HepG2 (cell line): ENCODE results near the gene VASN. TPM values are rescaled to one million over a fixed set of nuclear protein-coding genes. Genes with fewer than 3 reads are reported as not detected.

Source experiments
- CEBPG ChIP-seq: IDR thresholded peaks from 2 replicates; pipeline ENCODE4 v1.6.1; 2016
- DNMT1 ChIP-seq: sonication (generic); formaldehyde crosslinking; IDR thresholded peaks from 2 replicates; pipeline ENCODE4 v1.5.1; 2020; ENCODE audit warnings: mild to moderate bottlenecking, missing genetic modification reagents
- GATAD2A ChIP-seq: IDR thresholded peaks from 2 replicates; pipeline ENCODE4 v1.6.1; 2016
- HCFC1 ChIP-seq: fragments of 150-350 bp; IDR thresholded peaks from 2 replicates; pipeline ENCODE4 v1.6.1; 2014; ENCODE audit warnings: low read depth, low read length
- HINFP ChIP-seq: sonication (generic); formaldehyde crosslinking; IDR thresholded peaks from 2 replicates; pipeline ENCODE4 v1.4.0; 2020; ENCODE audit warnings: low read depth, mild to moderate bottlenecking, missing genetic modification reagents
- HNF4G ChIP-seq, 2 experiments: sonication (generic) in 1 of 2; formaldehyde crosslinking in 1 of 2; IDR thresholded peaks; 2 replicates each; pipeline versions ENCODE4 v1.4.0 to v1.6.1; 2011 to 2020; ENCODE audit warnings: borderline replicate concordance in 2 of 2, low read depth in 2 of 2, mild to moderate bottlenecking in 2 of 2, low read length in 1 of 2, missing genetic modification reagents in 1 of 2, moderate library complexity in 1 of 2
- JUN ChIP-seq: sonication (generic); formaldehyde crosslinking; IDR thresholded peaks from 2 replicates; pipeline ENCODE4 v1.4.0; 2020; ENCODE audit warnings: mild to moderate bottlenecking, missing genetic modification reagents
- KDM5B ChIP-seq: sonication (generic); formaldehyde crosslinking; IDR thresholded peaks from 2 replicates; pipeline ENCODE4 v1.4.0; 2020; ENCODE audit warnings: missing genetic modification reagents, mild to moderate bottlenecking, borderline replicate concordance
- MYC ChIP-seq: sonication (generic); formaldehyde crosslinking; IDR thresholded peaks from 2 replicates; pipeline ENCODE4 v1.9.0; 2021; ENCODE audit warnings: missing genetic modification reagents, borderline replicate concordance
- POLR2G ChIP-seq: fragments of 200-400 bp; formaldehyde crosslinking; IDR thresholded peaks from 2 replicates; pipeline ENCODE4 v1.6.1; 2018; ENCODE audit warnings: mild to moderate bottlenecking, low read depth, low read length, moderate library complexity
- RARG ChIP-seq: sonication (generic); formaldehyde crosslinking; IDR thresholded peaks from 2 replicates; pipeline ENCODE4 v1.4.0; 2020; ENCODE audit warnings: low read depth, mild to moderate bottlenecking, missing genetic modification reagents
- RFX3 ChIP-seq: IDR thresholded peaks from 2 replicates; pipeline ENCODE4 v1.6.1; 2016; ENCODE audit warnings: missing biosample characterization, missing genetic modification reagents
- SALL1 ChIP-seq: sonication (generic); formaldehyde crosslinking; IDR thresholded peaks from 2 replicates; pipeline ENCODE4 v1.8.0; 2022; ENCODE audit warnings: mild to moderate bottlenecking, missing genetic modification reagents
- ZBTB37 ChIP-seq: sonication (generic); formaldehyde crosslinking; IDR thresholded peaks from 2 replicates; pipeline ENCODE4 v1.4.0; 2020; ENCODE audit warnings: mild to moderate bottlenecking, missing genetic modification reagents
- ZBTB39 ChIP-seq: sonication (generic); formaldehyde crosslinking; IDR thresholded peaks from 2 replicates; pipeline ENCODE4 v1.5.0; 2020; ENCODE audit warnings: missing genetic modification reagents
- ZFP90 ChIP-seq: sonication (generic); formaldehyde crosslinking; IDR thresholded peaks from 2 replicates; pipeline ENCODE4 v1.8.0; 2022; ENCODE audit warnings: missing genetic modification reagents, mild to moderate bottlenecking, inconsistent platforms, borderline replicate concordance
- ZFY ChIP-seq: sonication (generic); formaldehyde crosslinking; IDR thresholded peaks from 2 replicates; pipeline ENCODE4 v1.4.0; 2020; ENCODE audit warnings: missing genetic modification reagents
- ZNF34 ChIP-seq: sonication (generic); formaldehyde crosslinking; IDR thresholded peaks from 2 replicates; pipeline ENCODE4 v1.4.0; 2020; ENCODE audit warnings: mild to moderate bottlenecking, missing genetic modification reagents, borderline replicate concordance
- ZNF430 ChIP-seq: sonication (generic); formaldehyde crosslinking; IDR thresholded peaks from 2 replicates; pipeline ENCODE4 v1.9.0; 2021; ENCODE audit warnings: mild to moderate bottlenecking, missing genetic modification reagents
- ZNF574 ChIP-seq: sonication (generic); formaldehyde crosslinking; IDR thresholded peaks from 2 replicates; pipeline ENCODE4 v1.4.0; 2020; ENCODE audit warnings: missing genetic modification reagents
- ZNF607 ChIP-seq: sonication (generic); formaldehyde crosslinking; IDR thresholded peaks from 2 replicates; pipeline ENCODE4 v1.5.1; 2020; ENCODE audit warnings: missing genetic modification reagents, mild to moderate bottlenecking, borderline replicate concordance
- ZNF780A ChIP-seq: sonication (generic); formaldehyde crosslinking; IDR thresholded peaks from 2 replicates; pipeline ENCODE4 v1.8.0; 2022; ENCODE audit warnings: mild to moderate bottlenecking, missing genetic modification reagents, moderate library complexity
- polyA plus RNA-seq, 8 experiments: library from polyadenylated mRNA; depleted of rRNA in 3 of 8; stranded (reverse) in 7 of 8; unstranded in 1 of 8; fragments of >200 nt; fragmentation: Illumina TruSeq in 4 of 8; extraction: Trizol in 4 of 8; gene quantifications; 2 replicates each; pipeline versions ENCODE4 v1.2.1 to v1.2.3, GENCODE V29; 2011 to 2016; ENCODE audit warnings: low read depth in 4 of 8, missing spikeins in 1 of 8, mixed read lengths in 1 of 8; ENCODE audit not compliant: insufficient read depth in 1 of 8
- total RNA-seq, 5 experiments: library from RNA; depleted of rRNA; stranded (reverse); fragments of >200 nt; fragmentation: Illumina TruSeq; extraction: Trizol; gene quantifications; 2 replicates each; pipeline ENCODE4 v1.2.3, GENCODE V29; 2016; ENCODE audit warnings: low read depth in 1 of 5

Gene VASN
- total and polyA plus RNA-seq, 2 of the 13 experiments (the other 11 are each of a cell fraction or from before 2014, with no cell fraction given) = 8.4 to 18.2 TPM

GRCh38 chr16:4426021-4426684 is 54.5 kb downstream of the VASN start (continued):
- no peak for TF ChIP-seq HCFC1
- TF ChIP-seq RARG (CRISPR knock-in tag) = 0 out of 2 replicates have a peak, but pooled peaks have one; percentile 43
- peak; percentile 62 for TF ChIP-seq GATAD2A
- peak; percentile 90 for TF ChIP-seq ZFY
- TF ChIP-seq JUN (CRISPR knock-in tag) = peak; percentile 42
- TF ChIP-seq ZNF574 = peak; percentile 21; the same call in 1 of the 2 replicates
- TF ChIP-seq HNF4G (IDR thresholded peaks at IDR 0.05; ENCODE audit: borderline replicate concordance, low read depth, low read length) = peak; percentile 58; the same call in 1 of the 2 replicates
- no peak for TF ChIP-seq HNF4G (CRISPR knock-in tag; IDR thresholded peaks at IDR 0.05; ENCODE audit: borderline replicate concordance, low read depth)
- peak; percentile 67; the same call in 1 of the 2 replicates for TF ChIP-seq ZNF430 (CRISPR knock-in tag)
- TF ChIP-seq ZNF780A (CRISPR knock-in tag) = no peak
- TF ChIP-seq ZFP90 = peak; percentile 84
- TF ChIP-seq DNMT1 = no peak
- TF ChIP-seq ZNF607 (CRISPR knock-in tag) = no peak; the same call in 1 of the 2 replicates
- peak; percentile 72; the same call in 1 of the 2 replicates for TF ChIP-seq KDM5B (CRISPR knock-in tag)
- TF ChIP-seq RFX3 = no peak
- TF ChIP-seq SALL1 = peak; percentile 51
- no peak; the same call in 1 of the 2 replicates for TF ChIP-seq HINFP (CRISPR knock-in tag)
- TF ChIP-seq ZBTB37 = peak; percentile 64; the same call in 1 of the 2 replicates
- TF ChIP-seq MYC (CRISPR knock-in tag) = peak; percentile 78
- TF ChIP-seq ZBTB39 (CRISPR knock-in tag) = no peak
- 0 out of 2 replicates have a peak, but pooled peaks have one; percentile 31 for TF ChIP-seq ZNF34 (CRISPR knock-in tag)
- peak; percentile 25; the same call in 1 of the 2 replicates for TF ChIP-seq POLR2G
- TF ChIP-seq CEBPG (CRISPR knock-in tag) = peak; percentile 89
